Mesothelial cell of epicardium (in vitro differentiated cells): ENCODE measurements around the gene DAAM1. TPM values are rescaled to one million over a fixed set of nuclear protein-coding genes. Genes with fewer than 3 reads are reported as not detected.

Experiments
- DNase-seq, 2 experiments: peaks; one replicate each; pipeline ENCODE4 v3.0.0; 2021; ENCODE audit warnings: low spot score in 2 of 2; ENCODE audit not compliant: unreplicated experiment in 2 of 2
- H3K27ac Mint-ChIP-seq: 2 replicates; pipeline ENCODE4 v1.8.0; 2021; ENCODE audit warnings: mixed read lengths
- H3K27me3 Mint-ChIP-seq: 2 replicates; pipeline ENCODE4 v1.8.0; 2021; ENCODE audit warnings: low read depth, mixed read lengths
- H3K36me3 Mint-ChIP-seq: 2 replicates; pipeline ENCODE4 v1.8.0; 2021; ENCODE audit warnings: mixed read lengths
- H3K4me1 Mint-ChIP-seq: 2 replicates; pipeline ENCODE4 v1.8.0; 2021; ENCODE audit warnings: mixed read lengths
- H3K4me3 Mint-ChIP-seq: 2 replicates; pipeline ENCODE4 v1.8.0; 2021; ENCODE audit warnings: mild to moderate bottlenecking, moderate library complexity, mixed read lengths
- H3K9me3 Mint-ChIP-seq: 2 replicates; pipeline ENCODE4 v1.8.0; 2021; ENCODE audit warnings: mixed read lengths
- CTCF ChIP-seq: fragments of 200-600 bp; sonication (generic); IDR thresholded peaks from one replicate; pipeline ENCODE4 v1.5.0; 2021; ENCODE audit warnings: antibody characterized with exemption; ENCODE audit not compliant: unreplicated experiment
- total RNA-seq: library from RNA; stranded (reverse); gene quantifications from 3 replicates; pipeline ENCODE4 v1.2.1, GENCODE V29; 2021

Gene DAAM1
- total RNA-seq, 1 donor from 2014 or later = 44.2 TPM

- Mint-ChIP-seq H3K9me3 (peaks cover 4% of the 10 kb centered on the region), H3K27me3 (no peaks in the 10 kb centered on the region), H3K4me3 (no peak overlapping the region), H3K4me1 (peaks cover 34% of the 10 kb centered on the region), H3K36me3 (peaks cover 9% of the 10 kb centered on the region), H3K27ac (peak overlapping the region; percentile 53)
- no peak for TF ChIP-seq CTCF
- DNase-seq = no peak
These were observed 25.2 kb downstream of the DAAM1 start for GRCh38 chr14:59213368-59214315.

GRCh38 chr14:59214702-59215302 lies 26.3 kb downstream of the DAAM1 start:
- TF ChIP-seq CTCF = no peak
- peaks cover 34% of the 10 kb centered on the region for H3K4me1 Mint-ChIP-seq
- H3K36me3 Mint-ChIP-seq = peaks cover 5% of the 10 kb centered on the region
- H3K9me3 Mint-ChIP-seq = no peaks in the 10 kb centered on the region
- no peaks in the 10 kb centered on the region for H3K27me3 Mint-ChIP-seq
- no peak overlapping the region for H3K4me3 Mint-ChIP-seq
- DNase-seq = no peak
- H3K27ac Mint-ChIP-seq = no peak overlapping the region

GRCh38 chr14:59215322-59215721 lies 26.9 kb downstream of the DAAM1 start:
- H3K27ac Mint-ChIP-seq = no peak overlapping the region
- no peak overlapping the region for H3K4me3 Mint-ChIP-seq
- H3K9me3 Mint-ChIP-seq = peaks cover 4% of the 10 kb centered on the region
- no peak for TF ChIP-seq CTCF
- no peaks in the 10 kb centered on the region for H3K27me3 Mint-ChIP-seq
- peaks cover 34% of the 10 kb centered on the region for H3K4me1 Mint-ChIP-seq
- no peak for DNase-seq
- H3K36me3 Mint-ChIP-seq = peaks cover 5% of the 10 kb centered on the region

GRCh38 chr14:59215757-59216156 lies 27.3 kb downstream of the DAAM1 start:
- Mint-ChIP-seq H3K4me1 (peaks cover 31% of the 10 kb centered on the region), H3K36me3 (peaks cover 6% of the 10 kb centered on the region), H3K27me3 (no peaks in the 10 kb centered on the region), H3K4me3 (no peak overlapping the region), H3K27ac (no peak overlapping the region), H3K9me3 (peaks cover 8% of the 10 kb centered on the region)
- no peak for TF ChIP-seq CTCF
- DNase-seq = no peak

GRCh38 chr14:59217011-59217410 lies 28.5 kb downstream of the DAAM1 start:
- H3K27ac Mint-ChIP-seq = peak overlapping the region; percentile 76
- H3K4me3 Mint-ChIP-seq = no peak overlapping the region
- H3K9me3 Mint-ChIP-seq = peaks cover 11% of the 10 kb centered on the region
- H3K36me3 Mint-ChIP-seq = peaks cover 9% of the 10 kb centered on the region
- DNase-seq = no peak
- TF ChIP-seq CTCF = no peak
- peaks cover 21% of the 10 kb centered on the region for H3K4me1 Mint-ChIP-seq
- H3K27me3 Mint-ChIP-seq = no peaks in the 10 kb centered on the region
